DOHH2 (cell line): Measurements from ENCODE around the gene KSR1.

Experiments used
- CTCF ChIP-seq: fragments of 200-600 bp; sonication (generic); IDR thresholded peaks from one replicate; pipeline ENCODE4 v1.5.1; 2014; ENCODE audit warnings: antibody characterized with exemption, mild to moderate bottlenecking, low read depth, low read length; ENCODE audit not compliant: poor library complexity, severe bottlenecking
- EZH2phosphoT487 ChIP-seq: fragments of 200-600 bp; sonication (generic); IDR thresholded peaks from 2 replicates; pipeline ENCODE4 v1.6.1; 2017; ENCODE audit warnings: borderline replicate concordance, mild to moderate bottlenecking, antibody characterized with exemption, low read length, moderate library complexity, mixed read lengths

- no peak for TF ChIP-seq EZH2phosphoT487
- no peak for TF ChIP-seq CTCF
Measured at GRCh38 chr17:27660436-27660835, 204.2 kb downstream of the KSR1 start.
